SIG-M5 treated with dmso at 0.1 percent for 504 hours (cell line): ENCODE measurements around the gene SIRPB1.
"Not testable (repeated sequence)": the region's sequence is repeated elsewhere in the genome, so short reads cannot be mapped to it uniquely, and the experiment has no call there.

Experiments
- DNase-seq: peaks from one replicate; lab custom pipeline; 2025; ENCODE audit not compliant: unreplicated experiment; lab: John Stamatoyannopoulos, UW

The SIRPB1 gene

GRCh38 chr20:1600736-1601135 is 19.1 kb downstream of the SIRPB1 start:
- DNase-seq = no peak

DNA sequence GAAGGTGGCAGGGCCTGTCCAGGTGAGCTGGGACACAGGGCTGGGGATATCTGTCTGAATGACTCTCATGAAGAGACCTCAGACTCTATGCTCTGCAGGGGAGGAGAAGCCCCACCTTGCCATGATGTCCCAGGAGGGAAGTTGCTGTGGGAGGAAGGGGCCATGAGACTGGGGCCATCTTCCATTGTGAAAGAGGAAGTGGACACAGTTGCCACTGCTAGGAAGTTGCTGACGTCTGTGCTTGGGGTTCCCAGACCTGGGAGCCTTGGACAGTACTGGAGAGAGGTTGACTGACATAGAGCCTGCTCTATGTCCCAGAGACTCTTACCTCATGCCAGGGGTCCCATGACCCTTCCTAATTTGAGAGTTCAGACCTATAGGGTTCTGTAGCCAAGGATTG is 24.5 kb downstream of the SIRPB1 start:
- DNase-seq = peak; percentile 31

DNA sequence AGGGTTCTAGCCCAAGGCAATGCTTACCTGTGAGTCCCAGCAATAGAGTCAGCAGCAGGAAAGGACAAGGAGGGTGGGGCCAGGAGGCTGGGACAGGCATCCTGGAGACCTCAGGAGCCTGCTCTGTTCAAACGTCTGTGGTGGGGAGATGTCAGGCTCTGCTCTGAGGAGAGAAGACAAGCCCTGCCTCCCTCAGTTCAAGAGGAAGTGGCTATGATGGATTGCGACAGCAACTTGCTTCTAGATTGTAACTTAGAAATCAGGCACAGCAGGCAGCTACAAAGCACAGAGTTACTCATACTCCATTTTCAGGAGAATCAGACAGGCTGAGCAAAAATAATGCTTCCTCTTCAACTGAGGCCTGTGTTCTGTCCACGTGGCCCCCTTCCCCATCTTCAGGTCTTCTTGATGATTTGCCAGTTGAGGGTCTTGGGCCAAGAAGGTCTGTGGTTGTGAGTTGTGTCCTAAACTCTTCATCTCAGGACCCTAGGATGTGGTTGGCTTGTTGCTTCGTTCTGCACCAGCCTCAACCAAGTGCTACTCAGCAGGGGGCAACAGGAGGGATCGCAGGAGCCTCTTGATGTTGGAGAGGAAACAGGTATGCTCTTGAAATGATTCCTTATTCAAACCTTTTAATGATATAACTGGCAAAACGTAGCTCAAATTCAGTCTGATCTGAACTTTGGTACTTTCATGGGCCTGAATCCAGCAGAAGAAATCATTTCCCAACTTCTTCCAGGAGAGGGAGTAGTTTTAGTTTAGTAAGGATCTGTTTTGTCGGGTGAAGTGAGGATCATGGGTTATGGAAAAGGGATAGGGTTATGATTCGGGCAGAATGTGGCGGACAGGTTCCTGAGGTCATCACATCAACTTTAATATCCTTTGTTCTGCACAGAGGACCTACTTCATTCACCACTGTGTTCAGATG is 31.0 kb downstream of the SIRPB1 start:
- peak; percentile 99 for DNase-seq

DNA sequence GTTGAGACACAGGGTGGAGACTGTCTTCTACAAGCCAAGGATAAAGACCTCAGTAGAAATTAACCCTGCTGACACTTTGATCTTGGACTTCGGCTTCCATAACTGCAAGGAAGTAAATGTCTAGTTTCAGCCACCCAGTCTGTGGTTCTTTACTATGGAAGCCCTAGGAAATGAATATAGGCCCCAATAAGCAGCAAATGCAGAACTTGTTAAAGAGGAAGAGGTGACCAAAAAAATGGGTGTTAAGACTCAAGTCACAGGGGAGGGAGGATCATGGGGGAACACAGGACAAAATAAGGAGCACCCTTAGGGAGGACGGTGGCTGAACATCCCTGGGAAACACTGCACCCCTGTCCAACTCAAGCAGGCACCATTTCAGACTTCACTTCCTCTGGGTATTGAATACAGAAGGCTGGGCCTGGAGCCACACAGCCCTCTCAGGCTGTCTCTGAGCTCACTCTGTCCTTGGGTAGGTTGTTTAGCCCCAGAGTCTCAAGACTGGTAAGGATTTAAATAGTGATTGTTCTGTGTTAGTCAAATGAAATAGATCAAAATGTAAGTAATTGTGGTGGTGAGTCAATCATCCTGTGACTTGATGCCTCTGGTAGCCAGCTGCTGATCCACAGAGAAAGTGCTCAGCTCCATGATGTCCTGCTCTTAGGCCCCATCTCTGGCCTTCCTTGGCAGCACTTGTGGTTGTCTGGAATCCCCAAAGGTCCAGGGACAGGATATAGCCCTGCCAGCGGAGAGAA is 31.9 kb downstream of the SIRPB1 start:
- peak; percentile 75 for DNase-seq

- DNase-seq = no peak
Measured at GRCh38 chr20:1579488-1579887, 40.3 kb downstream of the SIRPB1 start.

- no peak for DNase-seq
Measured at GRCh38 chr20:1577906-1578305, 41.9 kb downstream of the SIRPB1 start.

DNA sequence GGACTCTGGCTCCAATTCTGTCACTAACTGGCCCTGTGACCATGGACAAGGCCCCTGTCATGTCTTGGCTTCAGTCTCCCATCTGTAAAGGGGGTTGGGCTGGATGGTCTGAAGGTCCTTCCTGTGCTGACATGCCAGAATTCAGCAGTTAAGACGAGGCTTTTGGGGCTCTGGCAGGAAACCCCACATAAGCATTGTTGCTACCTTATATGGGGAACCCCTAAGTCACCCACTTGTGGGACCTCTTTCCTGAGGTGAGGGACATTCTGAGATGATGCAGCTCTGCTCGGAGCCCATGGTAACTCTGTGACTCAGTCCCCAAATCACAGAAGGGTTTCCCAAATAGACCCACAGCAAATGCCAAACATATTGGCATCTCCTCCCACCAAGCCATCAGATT is 42.5 kb downstream of the SIRPB1 start:
- DNase-seq = not testable (repeated sequence)

- peak; percentile 26 for DNase-seq
Measured at GRCh38 chr20:1576641-1577040, 43.2 kb downstream of the SIRPB1 start.

DNA sequence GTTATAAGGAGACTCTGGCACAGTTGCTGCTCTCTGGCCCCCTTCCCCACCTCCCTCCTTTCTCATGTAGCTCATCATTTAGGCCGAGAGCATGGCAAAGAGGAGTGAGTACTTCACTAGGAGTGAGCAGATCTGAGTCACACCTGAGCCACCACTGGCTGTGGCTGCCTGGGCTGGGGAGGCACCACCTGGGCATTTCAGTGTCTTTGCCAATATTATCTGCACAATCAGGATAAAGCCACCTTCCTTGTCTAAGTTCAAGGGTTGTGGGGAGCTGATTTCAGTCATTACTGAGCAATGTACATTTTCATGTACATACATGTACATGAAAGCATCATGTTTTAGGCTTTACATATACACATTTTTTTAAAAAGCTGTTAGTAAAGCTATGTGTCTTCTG is 43.8 kb downstream of the SIRPB1 start:
- DNase-seq = not testable (repeated sequence)

GRCh38 chr20:1571583-1571982 is 48.2 kb downstream of the SIRPB1 start:
- not testable (repeated sequence) for DNase-seq
